PC-3 (cell line): ENCODE measurements around the gene EPHA1.

Experiments used
- CTCF ChIP-seq: fragments of 300-600 bp; sonication (generic); conservative IDR thresholded peaks from 2 replicates; pipeline ENCODE4 v1.5.1; 2017; ENCODE audit warnings: antibody characterized with exemption, low read depth, mild to moderate bottlenecking, low read length
- EZH2 ChIP-seq: fragments of 300-600 bp; sonication (generic); IDR thresholded peaks from one replicate; pipeline ENCODE4 v1.6.1; 2017; ENCODE audit warnings: antibody characterized with exemption, mild to moderate bottlenecking, low read length; ENCODE audit not compliant: unreplicated experiment
- EZH2phosphoT487 ChIP-seq: fragments of 300-600 bp; sonication (generic); IDR thresholded peaks from 2 replicates; pipeline ENCODE4 v1.6.1; 2018; ENCODE audit warnings: mild to moderate bottlenecking, antibody characterized with exemption, low read length, borderline replicate concordance

DNA sequence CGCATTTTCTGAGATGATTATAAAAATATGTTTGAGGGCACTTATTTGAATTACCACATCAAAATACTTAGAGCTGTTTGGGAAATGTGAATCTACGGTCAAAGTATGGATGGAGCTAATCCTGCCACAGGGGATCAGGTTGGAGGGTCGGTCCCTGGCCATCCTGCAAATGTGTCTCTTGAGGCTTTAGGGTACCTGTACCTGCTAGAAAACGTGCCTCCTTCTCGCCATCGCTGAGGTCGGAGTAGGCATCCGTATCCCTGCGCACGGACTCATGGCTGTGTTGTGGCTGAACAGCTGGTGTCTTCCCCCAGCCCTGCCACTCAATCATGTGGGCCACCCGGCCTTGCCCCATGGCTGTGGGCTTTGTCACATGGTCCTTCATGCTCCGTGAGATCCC is 50.0 kb downstream of the EPHA1 start:
- TF ChIP-seq CTCF (no peak), EZH2phosphoT487 (no peak), EZH2 (no peak)
